GM12865 (cell line): ENCODE data around the gene DLG1.

ENCODE experiments used
- DNase-seq: peaks from one replicate; pipeline ENCODE4 v3.0.0; 2010; ENCODE audit warnings: low read depth
- H3K4me3 ChIP-seq: 2 replicates; pipeline ENCODE4 v1.5.1; 2011; ENCODE audit warnings: mild to moderate bottlenecking, low read depth, low read length, control low read depth
- TF ChIP-seq, protein P1 (sequence below): IDR thresholded peaks from 2 replicates; pipeline ENCODE4 v1.5.1; 2011; ENCODE audit warnings: low read length, control low read depth, low read depth, inconsistent platforms; ENCODE audit not compliant: insufficient read depth; ENCODE audit errors: missing control alignments

DLG1 gene

DNA sequence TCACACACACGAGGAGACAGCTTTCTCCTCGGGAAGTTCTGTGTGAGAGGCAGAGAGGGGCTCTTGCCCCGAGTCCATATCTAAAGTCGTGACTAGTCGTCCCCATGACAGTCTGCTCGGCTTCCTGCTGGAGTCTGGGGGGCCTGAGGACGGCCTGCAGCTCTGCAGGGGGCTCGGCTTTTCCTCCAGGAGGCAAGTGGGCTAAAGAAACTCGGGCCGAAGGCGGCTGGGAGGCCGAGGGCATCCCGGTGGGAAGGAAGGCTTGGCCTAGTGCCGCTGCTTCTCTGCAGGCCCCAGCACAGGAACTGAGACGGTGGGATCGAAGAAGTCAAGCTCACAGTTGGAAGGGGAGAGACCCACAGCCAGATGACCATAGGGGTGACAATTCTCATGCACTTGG, 304.4 kb downstream of the DLG1 start:
- no peak for DNase-seq
- no peak overlapping the region for H3K4me3 ChIP-seq
- TF ChIP-seq, protein P1, sequence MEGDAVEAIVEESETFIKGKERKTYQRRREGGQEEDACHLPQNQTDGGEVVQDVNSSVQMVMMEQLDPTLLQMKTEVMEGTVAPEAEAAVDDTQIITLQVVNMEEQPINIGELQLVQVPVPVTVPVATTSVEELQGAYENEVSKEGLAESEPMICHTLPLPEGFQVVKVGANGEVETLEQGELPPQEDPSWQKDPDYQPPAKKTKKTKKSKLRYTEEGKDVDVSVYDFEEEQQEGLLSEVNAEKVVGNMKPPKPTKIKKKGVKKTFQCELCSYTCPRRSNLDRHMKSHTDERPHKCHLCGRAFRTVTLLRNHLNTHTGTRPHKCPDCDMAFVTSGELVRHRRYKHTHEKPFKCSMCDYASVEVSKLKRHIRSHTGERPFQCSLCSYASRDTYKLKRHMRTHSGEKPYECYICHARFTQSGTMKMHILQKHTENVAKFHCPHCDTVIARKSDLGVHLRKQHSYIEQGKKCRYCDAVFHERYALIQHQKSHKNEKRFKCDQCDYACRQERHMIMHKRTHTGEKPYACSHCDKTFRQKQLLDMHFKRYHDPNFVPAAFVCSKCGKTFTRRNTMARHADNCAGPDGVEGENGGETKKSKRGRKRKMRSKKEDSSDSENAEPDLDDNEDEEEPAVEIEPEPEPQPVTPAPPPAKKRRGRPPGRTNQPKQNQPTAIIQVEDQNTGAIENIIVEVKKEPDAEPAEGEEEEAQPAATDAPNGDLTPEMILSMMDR = no peak
